GM19351 (cell line): ENCODE measurements around the gene NCR3LG1.
"Not testable (repeated sequence)": the region's sequence is repeated elsewhere in the genome, so short reads cannot be mapped to it uniquely, and the experiment has no call there.

ENCODE experiments used
- ATAC-seq: cut with Tn5 transposase; IDR thresholded peaks from one replicate; pipeline ENCODE4 v1.9.1; 2021; ENCODE audit warnings: mild to moderate bottlenecking, moderate library complexity; ENCODE audit not compliant: unreplicated experiment

NCR3LG1 gene

DNA sequence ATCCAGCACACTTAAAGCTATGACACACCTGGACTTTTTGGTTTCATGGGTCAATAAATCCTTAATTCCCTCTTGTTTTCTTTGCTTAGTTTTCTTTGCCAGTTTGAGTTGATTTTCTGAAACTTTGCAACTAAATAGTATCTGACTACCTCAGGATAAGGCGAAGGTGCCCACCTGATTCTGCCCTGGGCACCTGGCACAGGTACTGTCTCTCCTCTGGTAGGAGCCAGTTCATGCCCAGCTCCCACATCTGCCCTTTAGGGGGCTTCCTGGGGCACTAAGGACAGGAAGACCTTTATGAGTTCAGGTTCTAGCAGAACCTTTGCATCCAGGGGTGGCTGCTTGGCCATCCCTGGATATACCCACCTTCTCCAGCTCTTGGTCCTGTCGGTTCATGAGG is 56.4 kb downstream of the NCR3LG1 start:
- no peak for ATAC-seq

DNA sequence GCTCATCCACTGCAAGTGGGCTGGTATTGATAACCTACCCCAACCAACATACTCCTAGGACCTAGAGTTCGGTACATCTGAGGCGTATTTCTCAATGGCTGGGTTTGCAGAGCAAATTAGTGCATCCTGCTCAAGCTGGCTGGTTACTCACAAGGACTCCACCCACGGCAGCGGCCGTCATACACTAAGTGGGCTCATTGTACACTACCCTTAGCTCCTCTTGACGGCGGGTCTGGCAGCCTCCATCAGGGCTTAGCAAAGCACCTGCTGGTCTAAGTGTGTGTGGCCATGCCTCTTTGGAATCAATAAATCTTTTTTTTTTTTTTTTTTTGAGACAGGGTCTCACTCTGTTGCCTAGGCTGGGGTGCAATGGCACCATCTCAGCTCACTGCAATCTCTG is 57.0 kb downstream of the NCR3LG1 start:
- ATAC-seq: no peak

GRCh38 chr11:17410606-17411379 is 59.2 kb downstream of the NCR3LG1 start:
- no peak for ATAC-seq

DNA sequence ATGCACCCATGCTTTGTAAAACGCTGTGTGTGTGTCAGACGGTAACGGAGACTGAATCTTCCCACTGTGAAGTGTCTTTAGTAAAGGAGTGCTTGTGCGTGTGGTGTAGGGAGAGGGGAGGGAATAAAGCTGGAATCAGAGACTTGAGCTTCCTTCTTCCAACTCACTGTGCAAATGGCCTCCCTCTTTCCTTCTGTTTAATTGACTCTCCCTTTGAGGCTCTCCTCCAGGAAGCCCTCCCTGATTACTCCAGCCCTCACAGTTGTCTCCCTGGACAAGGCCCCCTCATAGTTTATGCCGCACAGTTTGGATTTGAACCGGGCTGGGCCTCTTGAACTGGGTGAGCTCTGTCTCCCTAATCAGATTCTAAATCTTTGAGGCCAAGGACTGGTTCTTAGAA is 59.8 kb downstream of the NCR3LG1 start:
- ATAC-seq: no peak

GRCh38 chr11:17412488-17413180 is 61.0 kb downstream of the NCR3LG1 start:
- no peak for ATAC-seq

GRCh38 chr11:17413414-17414316 is 62.1 kb downstream of the NCR3LG1 start:
- ATAC-seq: no peak

DNA sequence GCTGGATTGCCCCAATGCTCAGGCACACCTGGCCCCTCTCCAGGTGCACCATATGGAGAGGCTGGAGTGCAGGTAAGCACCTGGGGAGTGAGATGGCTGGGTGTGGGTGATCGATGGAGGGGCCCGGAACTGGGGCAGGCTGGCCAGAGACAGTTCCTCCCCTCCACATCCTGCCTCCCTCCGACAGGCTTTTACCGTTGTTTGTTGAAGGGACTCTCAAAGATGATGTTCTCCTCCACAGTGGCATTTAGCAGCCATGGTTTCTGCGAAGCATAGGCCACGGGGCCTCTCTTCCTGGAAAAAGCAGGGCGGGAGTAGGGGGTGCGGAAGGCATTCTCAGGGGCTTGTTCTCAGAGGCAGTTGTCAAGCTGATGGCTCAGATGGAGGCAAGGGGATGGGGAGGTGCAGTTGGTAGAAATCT is 62.7 kb downstream of the NCR3LG1 start:
- no peak for ATAC-seq

- ATAC-seq: no peak
These were observed 63.4 kb downstream of the NCR3LG1 start for GRCh38 chr11:17414992-17415391.

DNA sequence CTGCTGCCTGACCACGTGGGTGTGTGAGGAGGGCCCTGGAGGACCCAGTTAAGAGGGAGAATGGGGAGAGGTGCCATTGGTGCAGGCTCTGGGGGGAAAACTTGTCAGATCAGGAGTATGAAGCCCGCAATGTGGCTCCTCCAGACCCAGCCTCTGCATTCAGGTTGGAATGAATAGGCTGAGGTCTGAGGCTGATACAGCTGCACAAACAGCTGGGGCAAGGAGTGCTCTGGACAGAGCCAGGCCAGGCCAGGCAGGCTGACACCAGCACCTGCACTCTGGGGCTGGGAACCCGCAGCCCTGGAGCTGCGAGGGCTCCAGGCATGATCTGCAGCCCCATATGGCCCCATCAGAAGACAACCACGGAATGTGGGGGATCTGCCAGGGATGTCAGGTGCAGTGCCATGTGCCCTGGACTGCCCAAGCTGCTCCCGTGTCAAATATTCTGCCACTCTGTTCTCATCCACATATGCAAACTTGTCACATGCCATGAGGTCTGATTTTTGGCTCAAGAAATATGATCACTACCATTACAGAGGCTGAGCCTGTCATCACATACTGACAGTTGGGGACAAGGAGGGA is 64.0 kb downstream of the NCR3LG1 start:
- no peak for ATAC-seq

GRCh38 chr11:17416492-17416891 is 64.9 kb downstream of the NCR3LG1 start:
- no peak for ATAC-seq

DNA sequence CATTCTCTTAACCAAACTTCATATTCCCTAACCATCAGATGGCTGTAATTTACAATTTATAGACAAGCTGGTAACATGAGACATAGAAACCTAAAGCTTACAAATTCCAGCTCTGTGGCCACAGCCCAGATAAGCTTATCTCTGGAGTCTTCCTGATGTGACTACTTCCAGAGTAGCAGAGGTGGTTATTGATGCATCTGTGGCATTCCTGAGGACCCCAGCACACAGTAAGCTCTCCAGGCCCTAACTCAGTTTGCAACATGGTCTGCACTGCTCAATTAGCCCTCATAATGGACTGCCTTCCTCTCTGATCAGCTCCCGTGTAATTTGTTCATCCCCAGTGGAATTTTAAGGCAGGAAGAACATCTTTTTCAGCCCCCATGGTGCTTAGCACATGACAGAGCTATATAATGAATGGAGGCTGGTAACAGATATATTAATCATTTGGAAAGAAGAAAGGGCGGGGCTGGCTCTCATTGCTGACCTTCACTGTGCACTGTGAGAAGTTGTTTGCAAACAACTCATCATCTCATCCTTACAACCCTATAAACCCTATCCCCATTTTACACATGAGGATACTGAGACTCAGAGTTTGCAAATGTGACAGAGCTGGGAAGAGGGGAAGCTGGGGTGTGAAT is 67.0 kb downstream of the NCR3LG1 start:
- no peak for ATAC-seq

- ATAC-seq: no peak
These were observed 70.2 kb downstream of the NCR3LG1 start for GRCh38 chr11:17421781-17422180.

GRCh38 chr11:17423533-17424310 is 72.1 kb downstream of the NCR3LG1 start:
- ATAC-seq: no peak

DNA sequence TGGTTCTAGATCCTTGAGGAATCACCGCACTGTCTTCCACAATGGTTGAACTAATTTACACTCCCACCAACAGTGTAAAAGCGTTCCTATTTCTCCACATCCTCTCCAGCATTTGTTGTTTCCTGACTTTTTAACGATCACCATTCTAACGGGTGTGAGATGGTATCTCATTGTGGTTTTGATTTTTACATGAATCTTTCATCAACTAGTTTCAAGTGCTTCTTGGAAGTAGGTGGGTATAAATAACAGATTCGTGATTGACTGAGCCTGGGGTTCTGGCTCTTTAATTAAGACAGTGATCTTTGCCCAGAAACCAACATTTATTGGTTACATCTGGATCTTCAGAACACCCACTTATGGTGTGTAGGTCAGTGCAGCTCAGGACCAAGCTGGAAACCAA is 74.6 kb downstream of the NCR3LG1 start:
- ATAC-seq: not testable (repeated sequence)
